Astrocyte (in vitro differentiated cells and primary cell): ENCODE measurements around the gene CDON.

ENCODE experiments used
- CTCF ChIP-seq: IDR thresholded peaks from 2 replicates; pipeline ENCODE4 v1.5.1; 2011; ENCODE audit warnings: low read depth, mild to moderate bottlenecking, inconsistent platforms, low read length, moderate library complexity; ENCODE audit not compliant: insufficient read depth
- EZH2 ChIP-seq: IDR thresholded peaks from 2 replicates; pipeline ENCODE4 v1.6.1; 2012; ENCODE audit warnings: mild to moderate bottlenecking, low read length, inconsistent platforms; ENCODE audit not compliant: insufficient read depth

GRCh38 chr11:126088999-126089398 is 26.3 kb upstream of the CDON start:
- TF ChIP-seq CTCF (no peak), EZH2 (no peak)
